Central memory CD4-positive, alpha-beta T cell (primary cell): ENCODE results near the gene HPSE2.

Source experiments
- DNase-seq: peaks from one replicate; pipeline ENCODE4 v3.0.0; 2022

The HPSE2 gene

GRCh38 chr10:98483658-98484057, 752.0 kb downstream of the HPSE2 start:
- DNase-seq, result no peak

GRCh38 chr10:98482096-98482495, 753.6 kb downstream of the HPSE2 start:
- no peak for DNase-seq

GRCh38 chr10:98481404-98481945, 754.2 kb downstream of the HPSE2 start:
- no peak for DNase-seq

- DNase-seq, result no peak
Observed at GRCh38 chr10:98478430-98479222, 757.0 kb downstream of the HPSE2 start.

DNA sequence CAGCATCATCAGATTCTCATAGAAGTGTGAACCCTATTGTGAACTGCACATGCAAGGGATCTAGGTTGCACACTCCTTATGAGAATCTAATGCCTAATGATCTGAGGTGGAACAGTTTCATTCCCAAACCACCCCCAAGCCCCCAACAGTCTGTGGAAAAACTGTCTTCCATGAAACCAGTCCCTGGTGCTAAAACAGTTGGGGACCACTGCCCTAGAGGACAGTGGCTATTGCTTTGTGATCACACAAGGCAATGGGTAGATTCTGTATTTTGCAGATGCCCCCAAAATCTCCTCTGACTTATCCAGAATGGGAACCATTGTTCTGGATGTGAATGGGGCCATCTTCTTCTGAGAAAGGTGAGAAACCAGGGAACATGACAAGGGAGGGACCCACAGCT, 757.8 kb downstream of the HPSE2 start:
- DNase-seq, result no peak

- DNase-seq, result no peak
Observed at GRCh38 chr10:98474628-98475027, 761.0 kb downstream of the HPSE2 start.

- no peak for DNase-seq
Observed at GRCh38 chr10:98472196-98472595, 763.5 kb downstream of the HPSE2 start.

DNA sequence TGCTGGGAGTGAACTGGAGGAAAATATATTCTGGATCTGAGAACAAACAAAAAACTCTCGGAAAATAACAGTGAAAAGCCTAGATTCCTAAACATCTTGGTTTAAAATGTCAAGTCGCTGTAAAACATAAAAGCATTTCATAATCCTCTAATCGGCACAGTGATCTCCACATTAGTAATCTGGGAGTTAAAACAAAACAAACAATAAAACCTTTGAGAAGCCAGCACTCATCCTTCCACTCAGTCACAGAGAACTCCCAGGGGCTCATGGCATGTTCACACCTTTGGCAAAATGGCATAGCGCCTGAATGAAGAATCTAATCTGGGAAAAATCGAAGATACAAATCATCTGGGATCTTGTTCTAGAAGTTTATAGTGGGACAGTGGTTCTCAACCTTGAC, 764.8 kb downstream of the HPSE2 start:
- no peak for DNase-seq

- DNase-seq, result no peak
Observed at GRCh38 chr10:98469001-98469931, 766.4 kb downstream of the HPSE2 start.

DNA sequence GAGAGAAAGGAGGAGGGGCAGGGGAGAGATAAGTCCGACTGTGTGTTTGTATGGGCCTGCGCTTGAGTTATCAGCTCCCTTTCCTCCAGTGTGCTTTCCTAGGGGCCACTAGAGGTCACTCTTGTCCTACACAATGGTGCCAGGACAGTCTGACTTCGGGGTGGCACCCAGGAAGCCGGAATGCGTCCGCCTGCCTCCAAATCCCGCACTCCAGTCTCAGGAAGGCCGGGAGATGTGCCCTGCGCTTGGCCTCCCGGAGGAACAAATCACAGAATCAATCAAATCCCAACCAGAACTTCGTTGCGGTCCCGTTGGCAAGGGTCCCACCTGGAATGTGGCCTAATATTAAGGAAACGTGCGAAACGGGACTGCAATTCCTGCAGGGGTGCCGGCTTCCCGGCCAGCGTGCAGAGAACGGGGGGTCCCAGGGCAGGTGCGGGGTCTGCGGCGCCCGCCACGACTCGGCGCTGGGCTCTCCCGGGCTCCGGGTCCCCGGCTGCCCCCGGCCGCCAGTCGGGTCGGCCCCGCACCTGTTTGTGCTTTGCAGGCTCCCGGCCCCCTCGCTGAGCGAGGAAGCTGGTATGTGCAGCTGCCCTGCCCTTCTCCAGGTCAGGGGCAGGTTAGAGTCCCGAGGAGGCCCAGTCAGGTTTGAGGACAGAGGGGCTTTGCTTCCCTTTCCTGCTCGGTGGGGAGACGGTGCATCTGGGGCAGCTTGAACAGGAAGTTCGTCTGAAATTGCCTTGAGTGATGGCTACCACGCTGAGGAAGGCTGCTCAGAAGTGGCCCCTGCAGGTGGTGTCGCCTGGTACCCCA, 767.9 kb downstream of the HPSE2 start:
- peak; percentile 63 for DNase-seq

- DNase-seq, result no peak
Observed at GRCh38 chr10:98466861-98467505, 768.7 kb downstream of the HPSE2 start.

GRCh38 chr10:98465866-98466265, 769.8 kb downstream of the HPSE2 start:
- no peak for DNase-seq

- DNase-seq, result no peak
Observed at GRCh38 chr10:98463976-98464754, 771.5 kb downstream of the HPSE2 start.

- DNase-seq, result no peak
Observed at GRCh38 chr10:98463016-98463415, 772.6 kb downstream of the HPSE2 start.

DNA sequence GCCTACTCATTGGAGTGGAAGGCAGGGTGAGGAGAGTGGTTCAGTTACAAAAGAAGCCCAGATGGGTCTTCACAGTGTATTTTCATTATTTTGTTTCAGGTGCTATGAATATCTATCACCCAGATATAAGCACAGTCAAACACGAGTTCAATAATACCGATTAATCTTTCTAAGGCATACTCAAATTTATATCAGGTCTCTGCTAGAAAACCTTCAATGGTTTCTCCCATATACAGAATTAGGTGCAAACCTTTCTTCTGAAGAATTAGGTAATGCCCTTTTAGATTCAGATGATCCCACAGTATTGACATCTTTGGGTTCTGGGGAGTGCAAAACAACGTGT, 774.2 kb downstream of the HPSE2 start:
- no peak for DNase-seq

DNA sequence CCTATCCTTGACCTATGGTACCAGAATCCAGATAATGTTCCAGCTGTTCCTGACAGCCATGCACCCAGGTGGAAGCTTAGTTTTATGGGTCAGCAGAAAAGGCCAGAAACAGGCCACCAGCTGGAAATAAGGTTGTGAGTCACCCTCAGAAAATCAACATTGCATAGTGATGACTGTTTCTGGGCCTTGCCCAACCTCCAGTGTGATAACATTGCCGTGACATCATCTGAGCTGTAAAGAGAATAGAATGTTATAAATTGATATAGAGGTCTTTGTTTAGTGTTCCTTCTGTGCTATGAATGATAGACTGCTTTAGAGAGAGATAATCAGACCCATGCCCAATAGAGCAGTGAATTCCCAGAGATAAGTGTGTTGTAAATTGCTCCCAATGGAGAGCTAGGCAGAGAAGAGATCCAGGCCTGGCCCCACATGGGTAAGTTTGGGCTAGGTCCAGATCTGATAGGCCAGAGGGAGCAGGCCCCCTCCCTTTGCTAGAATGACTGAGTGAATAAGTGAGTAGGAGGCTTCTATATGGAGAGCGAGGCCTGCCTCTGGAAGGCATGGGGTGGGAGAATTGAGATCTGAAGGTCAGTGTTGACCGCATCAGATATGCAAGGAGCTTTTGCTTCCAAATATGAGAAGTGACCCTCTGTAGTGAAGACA, 774.7 kb downstream of the HPSE2 start:
- no peak for DNase-seq

DNA sequence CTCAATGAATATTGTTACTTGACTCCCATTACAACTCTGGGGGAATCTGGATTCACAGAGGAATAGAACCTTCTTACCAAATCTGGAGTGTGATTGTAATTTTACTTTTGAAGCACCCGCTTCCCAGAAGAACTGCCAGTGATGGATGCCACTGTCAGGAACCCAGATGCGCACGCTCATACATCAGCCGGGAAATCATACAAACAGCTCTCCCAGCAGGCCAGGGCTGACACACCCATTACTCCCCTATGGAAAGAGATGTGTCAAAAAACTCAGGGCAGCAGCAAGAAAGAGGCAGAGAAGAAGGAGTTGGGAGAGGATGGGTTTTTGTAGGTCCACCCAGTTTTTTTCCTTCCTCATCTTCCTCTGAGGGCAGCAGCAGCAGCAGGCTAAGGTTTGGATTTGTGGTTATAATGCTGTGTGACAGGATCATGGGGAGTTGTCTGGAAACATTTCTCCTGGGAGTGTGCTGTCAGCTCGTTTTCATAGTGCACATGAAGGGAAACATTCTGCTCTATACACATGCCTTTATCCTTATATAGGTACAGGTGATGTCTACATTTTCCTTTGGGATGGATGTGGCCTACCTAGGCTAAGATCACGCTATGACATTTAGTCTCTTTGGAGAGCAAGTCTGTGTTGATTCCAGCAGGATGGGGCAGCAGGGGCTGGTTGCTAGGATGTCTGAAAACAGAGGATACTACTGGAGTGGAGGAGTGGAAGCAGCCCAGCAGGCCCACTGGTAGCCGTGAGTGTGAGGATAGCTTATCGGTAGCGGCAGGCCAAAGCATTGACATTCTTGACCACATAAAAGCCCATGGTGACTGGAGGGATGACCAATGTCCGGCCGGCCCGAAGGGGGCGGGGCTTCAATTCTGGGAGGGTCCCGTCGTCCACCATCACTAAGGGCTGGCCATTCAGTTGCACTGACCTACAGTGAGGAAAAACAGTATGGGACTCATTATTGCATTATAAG, 776.6 kb downstream of the HPSE2 start:
- no peak for DNase-seq

- no peak for DNase-seq
Observed at GRCh38 chr10:98457721-98458120, 777.9 kb downstream of the HPSE2 start.

DNA sequence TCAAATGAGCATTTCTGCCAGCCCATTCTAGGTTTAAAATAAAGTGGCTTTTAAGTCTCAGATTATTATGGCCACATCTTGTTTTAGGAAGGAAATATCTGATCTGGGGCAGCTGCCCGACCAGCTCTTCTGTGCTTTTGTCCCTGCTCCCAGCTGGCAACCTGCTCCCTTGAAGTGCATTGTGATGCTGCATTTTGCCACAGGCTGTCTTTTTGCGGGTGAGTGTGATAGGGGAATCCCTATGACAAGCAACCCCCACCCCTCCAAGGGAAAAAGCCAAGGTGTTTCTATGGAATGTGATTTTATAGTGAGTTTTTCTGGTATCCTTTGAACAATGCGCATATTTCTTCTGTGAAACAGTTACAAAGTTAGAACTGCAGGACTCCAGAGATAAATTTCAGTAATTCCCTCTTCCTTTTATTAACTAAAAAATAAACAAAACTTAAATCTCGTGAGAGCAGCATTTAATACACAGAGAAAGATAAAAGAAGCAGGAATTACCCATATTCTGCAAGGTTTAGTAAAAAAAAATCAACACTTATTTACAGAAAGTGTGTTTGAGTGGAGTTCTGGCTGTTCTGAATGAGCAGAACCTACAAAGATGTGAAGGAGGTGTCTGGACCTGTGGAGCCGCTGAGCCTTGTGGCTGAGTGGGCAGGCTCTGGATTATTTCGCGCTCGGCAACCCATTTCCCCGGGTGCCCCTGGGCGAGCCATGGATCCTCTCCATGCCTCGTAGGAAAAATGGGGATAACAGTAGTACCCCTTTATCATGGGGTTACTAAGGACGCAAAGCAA, 778.8 kb downstream of the HPSE2 start:
- no peak for DNase-seq
